NCI-H69 (cell line): ENCODE measurements around the gene SFXN5.

Experiments
- DNase-seq: peaks from one replicate; lab custom pipeline; 2025; lab: John Stamatoyannopoulos, UW

The SFXN5 gene

GRCh38 chr2:73018188-73018825, 53.2 kb downstream of the SFXN5 start:
- no peak for DNase-seq

GRCh38 chr2:73013936-73014335, 57.6 kb downstream of the SFXN5 start:
- no peak for DNase-seq

GRCh38 chr2:73009177-73009839, 62.2 kb downstream of the SFXN5 start:
- no peak for DNase-seq

- no peak for DNase-seq
Observed at GRCh38 chr2:73008766-73009135, 62.8 kb downstream of the SFXN5 start.

- no peak for DNase-seq
Observed at GRCh38 chr2:73007991-73008765, 63.3 kb downstream of the SFXN5 start.

- no peak for DNase-seq
Observed at GRCh38 chr2:73006969-73007710, 64.4 kb downstream of the SFXN5 start.

- no peak for DNase-seq
Observed at GRCh38 chr2:73004889-73005596, 66.5 kb downstream of the SFXN5 start.

- no peak for DNase-seq
Observed at GRCh38 chr2:73004466-73004865, 67.0 kb downstream of the SFXN5 start.

GRCh38 chr2:73003027-73003426, 68.5 kb downstream of the SFXN5 start:
- DNase-seq: no peak

- DNase-seq: no peak
Observed at GRCh38 chr2:73000808-73001570, 70.5 kb downstream of the SFXN5 start.

GRCh38 chr2:72999729-73000725, 71.5 kb downstream of the SFXN5 start:
- no peak for DNase-seq

- no peak for DNase-seq
Observed at GRCh38 chr2:72998724-72999123, 72.8 kb downstream of the SFXN5 start.

- no peak for DNase-seq
Observed at GRCh38 chr2:72998234-72998651, 73.3 kb downstream of the SFXN5 start.

- no peak for DNase-seq
Observed at GRCh38 chr2:72996117-72996502, 75.4 kb downstream of the SFXN5 start.

- no peak for DNase-seq
Observed at GRCh38 chr2:72995430-72996116, 75.9 kb downstream of the SFXN5 start.

- no peak for DNase-seq
Observed at GRCh38 chr2:72994991-72995380, 76.5 kb downstream of the SFXN5 start.

GRCh38 chr2:72994282-72994990, 77.1 kb downstream of the SFXN5 start:
- DNase-seq: no peak

GRCh38 chr2:72993933-72994280, 77.6 kb downstream of the SFXN5 start:
- no peak for DNase-seq
